ENCODE results near the gene TRIM41. TPM values are rescaled to one million over a fixed set of nuclear protein-coding genes. Genes with fewer than 3 reads are reported as not detected.

The TRIM41 gene
- polyA plus RNA-seq, 1 of the 3 experiments (the other 2 are of a cell fraction), result 35.9 TPM

DNA sequence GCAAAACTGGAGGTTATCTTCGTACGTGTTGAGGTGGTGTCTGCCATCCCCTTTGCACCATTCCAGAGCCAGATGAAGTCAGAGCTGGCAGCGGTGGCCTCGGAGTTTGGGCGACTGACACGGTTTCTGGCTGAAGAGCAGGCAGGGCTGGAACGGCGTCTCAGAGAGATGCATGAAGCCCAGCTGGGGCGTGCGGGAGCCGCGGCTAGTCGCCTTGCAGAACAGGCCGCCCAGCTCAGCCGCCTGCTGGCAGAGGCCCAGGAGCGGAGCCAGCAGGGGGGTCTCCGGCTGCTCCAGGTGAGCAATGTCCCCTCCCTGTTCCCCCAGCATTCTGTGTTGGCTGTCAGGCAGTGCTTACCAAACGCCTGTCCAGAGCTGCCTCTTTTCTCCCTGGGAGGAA lies 9.5 kb downstream of the TRIM41 start:
- ChIA-PET POLR2A (interaction anchor here (0.9 kb wide), 1 partner anchor 8 kb away, joined by 4 read pairs; no protein-coding TSS in a partner anchor), CTCF (no interaction called here)
- Histone ChIP-seq H3K4me3 (ENCODE audit: low read depth in 2 of 2, low read length in 1 of 2) (no peak overlapping the region), H3K27ac (ENCODE audit: low read depth in 2 of 2, low read length in 1 of 2) (no peak overlapping the region), H3K9ac (no peak overlapping the region), H3K27me3 (ENCODE audit: insufficient read depth) (no peaks in the 10 kb centered on the region), H3K9me3 (no peaks in the 10 kb centered on the region), H3K79me2 (ENCODE audit: insufficient read depth) (peaks cover 13% of the 10 kb centered on the region), H3F3A (replicated peaks; ENCODE audit: insufficient read depth) (peaks cover 45% of the 10 kb centered on the region), H3K4me1 (ENCODE audit: control insufficient read depth in 1 of 2, insufficient read depth in 2 of 2, low read depth in 1 of 2, low read length in 1 of 2) (peaks cover 0 to 4% of the 10 kb centered on the region in 2 experiments; a peak in 1 of 4 replicates), H2AFZ (ENCODE audit: low read depth) (no peak overlapping the region), H3K4me2 (no peak overlapping the region), H3K36me3 (replicated peaks in 1 of 2; ENCODE audit: control insufficient read depth in 1 of 2, insufficient read depth in 2 of 2, low read length in 1 of 2) (peaks cover 36 to 73% of the 10 kb centered on the region in 2 experiments), H4K20me1 (ENCODE audit: insufficient read depth) (peaks cover 18% of the 10 kb centered on the region), H3K9me2 (no peaks in the 10 kb centered on the region)
- DNase-seq, result peak; percentile 30
- 93% methylated on average over 16 of the region's 18 CpGs for WGBS (ENCODE audit: low lambda C conversion rate)
- TF ChIP-seq RXRA (IDR thresholded peaks at IDR 0.05; ENCODE audit: borderline replicate concordance, low read depth) (no peak), YY1 (IDR thresholded peaks at IDR 0.05; ENCODE audit: low read depth) (no peak), MXI1 (IDR thresholded peaks at IDR 0.05; ENCODE audit: low read depth, low read length) (no peak)
- TF ChIP-seq, protein P1, sequence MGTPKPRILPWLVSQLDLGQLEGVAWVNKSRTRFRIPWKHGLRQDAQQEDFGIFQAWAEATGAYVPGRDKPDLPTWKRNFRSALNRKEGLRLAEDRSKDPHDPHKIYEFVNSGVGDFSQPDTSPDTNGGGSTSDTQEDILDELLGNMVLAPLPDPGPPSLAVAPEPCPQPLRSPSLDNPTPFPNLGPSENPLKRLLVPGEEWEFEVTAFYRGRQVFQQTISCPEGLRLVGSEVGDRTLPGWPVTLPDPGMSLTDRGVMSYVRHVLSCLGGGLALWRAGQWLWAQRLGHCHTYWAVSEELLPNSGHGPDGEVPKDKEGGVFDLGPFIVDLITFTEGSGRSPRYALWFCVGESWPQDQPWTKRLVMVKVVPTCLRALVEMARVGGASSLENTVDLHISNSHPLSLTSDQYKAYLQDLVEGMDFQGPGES (IDR thresholded peaks at IDR 0.05; ENCODE audit: low read depth, low read length), result no peak

DNA sequence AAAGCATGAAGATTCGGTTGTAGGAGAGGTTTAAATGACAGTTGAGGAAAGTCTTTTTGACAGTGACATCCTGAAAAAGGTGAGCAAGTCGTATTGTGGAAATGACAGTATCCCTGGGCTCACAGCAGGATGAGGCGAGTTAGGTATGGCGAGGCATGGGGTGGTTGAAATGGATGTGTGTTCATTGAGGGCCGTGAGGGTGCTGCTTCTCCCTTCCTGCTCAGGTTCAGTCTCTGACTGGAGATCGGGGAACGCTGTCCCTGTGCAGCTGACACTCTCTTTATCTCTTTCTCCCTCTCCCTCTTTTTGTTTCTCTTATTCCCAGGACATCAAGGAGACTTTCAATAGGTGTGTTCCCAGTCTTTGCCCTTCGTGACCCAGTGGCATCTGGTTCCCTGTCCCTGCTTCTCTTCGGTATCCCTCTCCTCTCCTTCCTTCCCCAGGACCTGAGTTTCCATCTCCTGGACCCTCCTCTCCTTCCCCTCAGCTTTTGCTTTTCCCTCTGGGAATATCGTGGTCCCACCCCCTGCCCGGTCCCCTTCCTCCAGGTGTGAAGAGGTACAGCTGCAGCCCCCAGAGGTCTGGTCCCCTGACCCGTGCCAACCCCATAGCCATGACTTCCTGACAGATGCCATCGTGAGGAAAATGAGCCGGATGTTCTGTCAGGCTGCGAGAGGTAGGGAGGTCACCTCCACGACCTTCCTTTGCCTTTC lies 10.2 kb downstream of the TRIM41 start:
- no peaks in the 10 kb centered on the region for H3K9me3 ChIP-seq
- 88% methylated on average over 16 of the region's 16 CpGs for WGBS (ENCODE audit: low lambda C conversion rate)
- H3K4me1 ChIP-seq (ENCODE audit: control insufficient read depth in 1 of 2, insufficient read depth in 2 of 2, low read depth in 1 of 2, low read length in 1 of 2), result peaks cover 0 to 8% of the 10 kb centered on the region in 2 experiments; a peak in 1 of 4 replicates
- H2AFZ ChIP-seq (ENCODE audit: low read depth), result no peak overlapping the region
- H3K9ac ChIP-seq, result no peak overlapping the region
- ChIA-PET POLR2A (interaction anchor here (0.9 to 2.8 kb wide), 2 partner anchors 9 to 10 kb away, joined by 4 to 20 read pairs; partner anchors contain the start of gene RACK1), CTCF (interaction anchor here (0.6 to 1.3 kb wide), 2 partner anchors 11 to 1912 kb away, joined by 3 to 4 read pairs; partner anchors contain the start of gene TRIM41)
- peaks cover 11% of the 10 kb centered on the region for H3K79me2 ChIP-seq (ENCODE audit: insufficient read depth)
- H3K9me2 ChIP-seq, result no peaks in the 10 kb centered on the region
- H3F3A ChIP-seq (replicated peaks; ENCODE audit: insufficient read depth), result peaks cover 51% of the 10 kb centered on the region
- H3K4me2 ChIP-seq, result no peak overlapping the region
- H4K20me1 ChIP-seq (ENCODE audit: insufficient read depth), result peaks cover 24% of the 10 kb centered on the region
- H3K4me3 ChIP-seq (ENCODE audit: low read depth in 2 of 2, low read length in 1 of 2), result no peak overlapping the region
- DNase-seq, result peak; percentile 41
- TF ChIP-seq, protein P2, sequence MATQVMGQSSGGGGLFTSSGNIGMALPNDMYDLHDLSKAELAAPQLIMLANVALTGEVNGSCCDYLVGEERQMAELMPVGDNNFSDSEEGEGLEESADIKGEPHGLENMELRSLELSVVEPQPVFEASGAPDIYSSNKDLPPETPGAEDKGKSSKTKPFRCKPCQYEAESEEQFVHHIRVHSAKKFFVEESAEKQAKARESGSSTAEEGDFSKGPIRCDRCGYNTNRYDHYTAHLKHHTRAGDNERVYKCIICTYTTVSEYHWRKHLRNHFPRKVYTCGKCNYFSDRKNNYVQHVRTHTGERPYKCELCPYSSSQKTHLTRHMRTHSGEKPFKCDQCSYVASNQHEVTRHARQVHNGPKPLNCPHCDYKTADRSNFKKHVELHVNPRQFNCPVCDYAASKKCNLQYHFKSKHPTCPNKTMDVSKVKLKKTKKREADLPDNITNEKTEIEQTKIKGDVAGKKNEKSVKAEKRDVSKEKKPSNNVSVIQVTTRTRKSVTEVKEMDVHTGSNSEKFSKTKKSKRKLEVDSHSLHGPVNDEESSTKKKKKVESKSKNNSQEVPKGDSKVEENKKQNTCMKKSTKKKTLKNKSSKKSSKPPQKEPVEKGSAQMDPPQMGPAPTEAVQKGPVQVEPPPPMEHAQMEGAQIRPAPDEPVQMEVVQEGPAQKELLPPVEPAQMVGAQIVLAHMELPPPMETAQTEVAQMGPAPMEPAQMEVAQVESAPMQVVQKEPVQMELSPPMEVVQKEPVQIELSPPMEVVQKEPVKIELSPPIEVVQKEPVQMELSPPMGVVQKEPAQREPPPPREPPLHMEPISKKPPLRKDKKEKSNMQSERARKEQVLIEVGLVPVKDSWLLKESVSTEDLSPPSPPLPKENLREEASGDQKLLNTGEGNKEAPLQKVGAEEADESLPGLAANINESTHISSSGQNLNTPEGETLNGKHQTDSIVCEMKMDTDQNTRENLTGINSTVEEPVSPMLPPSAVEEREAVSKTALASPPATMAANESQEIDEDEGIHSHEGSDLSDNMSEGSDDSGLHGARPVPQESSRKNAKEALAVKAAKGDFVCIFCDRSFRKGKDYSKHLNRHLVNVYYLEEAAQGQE (IDR thresholded peaks at IDR 0.05; ENCODE audit: low read depth, low read length), result no peak
- TF ChIP-seq NFIC (IDR thresholded peaks at IDR 0.05; ENCODE audit: borderline replicate concordance), result no peak
- TF ChIP-seq CHD2 (IDR thresholded peaks at IDR 0.05; ENCODE audit: low read length, partially characterized antibody), result no peak
- TF ChIP-seq TCF12 (IDR thresholded peaks at IDR 0.05), result no peak
- TF ChIP-seq RCOR1 (IDR thresholded peaks at IDR 0.05; ENCODE audit: low read length), result no peak
- no peak for TF ChIP-seq MXI1 (IDR thresholded peaks at IDR 0.05; ENCODE audit: low read depth, low read length)
- TF ChIP-seq RXRA (IDR thresholded peaks at IDR 0.05; ENCODE audit: borderline replicate concordance, low read depth), result no peak
- TF ChIP-seq, protein P3, sequence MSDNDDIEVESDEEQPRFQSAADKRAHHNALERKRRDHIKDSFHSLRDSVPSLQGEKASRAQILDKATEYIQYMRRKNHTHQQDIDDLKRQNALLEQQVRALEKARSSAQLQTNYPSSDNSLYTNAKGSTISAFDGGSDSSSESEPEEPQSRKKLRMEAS (IDR thresholded peaks at IDR 0.05; ENCODE audit: low read depth), result no peak
- TF ChIP-seq, protein P1 (IDR thresholded peaks at IDR 0.05; ENCODE audit: low read depth, low read length), result no peak
- no peak for TF ChIP-seq GATA2 (CRISPR knock-in tag; IDR thresholded peaks at IDR 0.05)
- no peak for TF ChIP-seq TAF1 (IDR thresholded peaks at IDR 0.05; ENCODE audit: borderline replicate concordance, low read depth, low read length)
- no peak for TF ChIP-seq FOXM1 (IDR thresholded peaks at IDR 0.05; ENCODE audit: low read depth)
- TF ChIP-seq, protein P4, sequence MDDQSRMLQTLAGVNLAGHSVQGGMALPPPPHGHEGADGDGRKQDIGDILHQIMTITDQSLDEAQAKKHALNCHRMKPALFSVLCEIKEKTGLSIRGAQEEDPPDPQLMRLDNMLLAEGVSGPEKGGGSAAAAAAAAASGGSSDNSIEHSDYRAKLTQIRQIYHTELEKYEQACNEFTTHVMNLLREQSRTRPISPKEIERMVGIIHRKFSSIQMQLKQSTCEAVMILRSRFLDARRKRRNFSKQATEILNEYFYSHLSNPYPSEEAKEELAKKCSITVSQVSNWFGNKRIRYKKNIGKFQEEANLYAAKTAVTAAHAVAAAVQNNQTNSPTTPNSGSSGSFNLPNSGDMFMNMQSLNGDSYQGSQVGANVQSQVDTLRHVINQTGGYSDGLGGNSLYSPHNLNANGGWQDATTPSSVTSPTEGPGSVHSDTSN (IDR thresholded peaks at IDR 0.05), result no peak
- no peak for TF ChIP-seq SIN3A (IDR thresholded peaks at IDR 0.05; ENCODE audit: borderline replicate concordance, low read depth, low read length)
- H3K27ac ChIP-seq (ENCODE audit: low read depth in 2 of 2, low read length in 1 of 2), result no peak overlapping the region
- H3K27me3 ChIP-seq (ENCODE audit: insufficient read depth), result no peaks in the 10 kb centered on the region
- H3K36me3 ChIP-seq (replicated peaks in 1 of 2; ENCODE audit: control insufficient read depth in 1 of 2, insufficient read depth in 2 of 2, low read length in 1 of 2), result peaks cover 41 to 79% of the 10 kb centered on the region in 2 experiments
